A673 (cell line): Measurements from ENCODE around the gene LTF. TPM values are rescaled to one million over a fixed set of nuclear protein-coding genes. Genes with fewer than 3 reads are reported as not detected.

Experiments
- BruUV-seq: library from RNA; stranded (reverse); fragments of 400-500 nt; replicated peaks from 2 replicates; lab custom pipeline; 2021; lab: Mats Ljungman, UMichigan
- CTCF ChIA-PET: fragments of 300-600 bp; sonication (Branson Sonifier 250); formaldehyde crosslinking; loops from one replicate; lab custom pipeline; 2022; ENCODE audit warnings: antibody characterized with exemption; lab: Charles Lee
- POLR2A ChIA-PET: fragments of 300-600 bp; sonication (Branson Sonifier 250); formaldehyde crosslinking; loops from one replicate; lab custom pipeline; 2022; ENCODE audit warnings: antibody characterized with exemption; ENCODE audit not compliant: low non-redundant PET; lab: Charles Lee
- DNase-seq: peaks from one replicate; pipeline ENCODE4 v3.0.0-alpha.2; 2015; ENCODE audit warnings: low spot score
- H3K27ac ChIP-seq: fragments of 200-600 bp; sonication (generic); 2 replicates; pipeline ENCODE4 v1.5.1; 2016; ENCODE audit warnings: mixed run types, low read depth, mild to moderate bottlenecking, mixed read lengths, antibody characterized with exemption, low read length; ENCODE audit not compliant: poor library complexity, severe bottlenecking
- H3K27me3 ChIP-seq: fragments of 200-600 bp; sonication (generic); replicated peaks from 2 replicates; pipeline ENCODE4 v1.6.1; 2017; ENCODE audit warnings: mixed run types, low read depth, mild to moderate bottlenecking, mixed read lengths, antibody characterized with exemption, low read length; ENCODE audit not compliant: insufficient read depth, poor library complexity
- H3K36me3 ChIP-seq: fragments of 200-600 bp; sonication (generic); 2 replicates; pipeline ENCODE4 v1.6.1; 2016; ENCODE audit warnings: mixed run types, mild to moderate bottlenecking, mixed read lengths, antibody characterized with exemption, low read length; ENCODE audit not compliant: insufficient read depth, poor library complexity, severe bottlenecking
- H3K4me1 ChIP-seq: fragments of 200-600 bp; sonication (generic); 2 replicates; pipeline ENCODE4 v1.6.1; 2017; ENCODE audit warnings: mixed run types, mild to moderate bottlenecking, mixed read lengths, antibody characterized with exemption, low read length; ENCODE audit not compliant: insufficient read depth, poor library complexity, severe bottlenecking
- H3K4me3 ChIP-seq: fragments of 200-600 bp; sonication (generic); 2 replicates; pipeline ENCODE4 v1.5.1; 2016; ENCODE audit warnings: low read depth, mixed run types, mild to moderate bottlenecking, mixed read lengths, low read length; ENCODE audit not compliant: poor library complexity, severe bottlenecking
- H3K9me3 ChIP-seq: fragments of 200-600 bp; sonication (generic); 2 replicates; pipeline ENCODE4 v1.6.1; 2016; ENCODE audit warnings: mixed run types, low read depth, mild to moderate bottlenecking, mixed read lengths, antibody characterized with exemption, low read length; ENCODE audit not compliant: poor library complexity, severe bottlenecking
- EZH2 ChIP-seq: fragments of 200-600 bp; sonication (generic); IDR thresholded peaks from 2 replicates; pipeline ENCODE4 v1.6.1; 2017; ENCODE audit warnings: borderline replicate concordance, low read depth, mild to moderate bottlenecking, mixed read lengths, antibody characterized with exemption, low read length; ENCODE audit not compliant: poor library complexity, severe bottlenecking
- intact Hi-C: fragments of 100-400 bp; cut with micrococcal nuclease; formaldehyde crosslinking; loops from one replicate; pipeline ENCODE4 v1.10.0; 2022; ENCODE audit not compliant: unreplicated experiment
- total RNA-seq: library from RNA; stranded (reverse); gene quantifications from 2 replicates; pipeline ENCODE4 v1.2.3, GENCODE V29; 2021
- TF ChIP-seq, protein P1 (sequence below): fragments of 300-800, 200-600 bp; sonication (generic); conservative IDR thresholded peaks from 2 replicates; pipeline ENCODE4 v1.5.1; 2017; ENCODE audit warnings: low read depth, mild to moderate bottlenecking, antibody characterized with exemption, low read length, moderate library complexity, mixed read lengths

LTF gene
- total RNA-seq, 1 experiment from 2014 or later: not detected

DNA sequence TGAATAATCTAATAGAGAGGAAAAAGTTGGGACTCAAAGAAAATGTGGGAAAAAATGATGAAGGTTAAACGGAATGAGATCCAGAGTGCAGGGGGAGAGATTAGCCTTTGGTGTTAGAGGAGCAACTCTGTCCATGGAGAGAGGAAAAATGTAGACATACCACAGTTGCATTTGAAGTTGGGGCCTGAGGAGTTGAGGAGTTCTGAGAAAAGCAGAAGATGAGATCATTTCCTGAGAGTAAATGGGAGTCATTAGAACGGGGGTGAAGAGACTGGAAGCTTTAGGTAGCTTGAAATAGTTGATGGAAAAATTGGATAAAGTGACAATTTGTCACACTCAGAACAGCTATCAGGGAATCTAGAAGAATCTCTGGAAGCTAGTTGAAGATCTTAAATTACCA, 65.1 kb downstream of the LTF start:
- CTCF ChIA-PET: no interaction called here

DNA sequence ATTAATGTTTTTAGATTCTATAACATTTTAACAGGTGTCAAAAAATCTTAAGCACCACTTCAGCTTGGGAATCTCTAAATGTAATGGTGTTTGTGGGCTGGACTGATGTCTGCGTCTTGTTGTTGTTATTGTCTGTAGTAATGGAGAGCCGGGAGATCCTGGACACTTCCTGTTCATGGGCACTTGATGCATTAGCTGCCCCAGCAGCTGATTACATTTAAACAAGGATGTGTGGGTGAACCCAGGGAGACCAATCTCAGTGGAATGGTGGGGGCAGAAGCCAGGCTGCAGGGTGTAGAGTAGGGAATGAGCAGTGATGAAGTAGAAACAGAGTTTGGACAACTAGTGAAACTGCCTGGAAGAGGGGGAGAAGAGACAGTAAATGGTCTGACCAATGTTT, 65.6 kb downstream of the LTF start:
- no peak for TF ChIP-seq EZH2
- TF ChIP-seq, protein P1, sequence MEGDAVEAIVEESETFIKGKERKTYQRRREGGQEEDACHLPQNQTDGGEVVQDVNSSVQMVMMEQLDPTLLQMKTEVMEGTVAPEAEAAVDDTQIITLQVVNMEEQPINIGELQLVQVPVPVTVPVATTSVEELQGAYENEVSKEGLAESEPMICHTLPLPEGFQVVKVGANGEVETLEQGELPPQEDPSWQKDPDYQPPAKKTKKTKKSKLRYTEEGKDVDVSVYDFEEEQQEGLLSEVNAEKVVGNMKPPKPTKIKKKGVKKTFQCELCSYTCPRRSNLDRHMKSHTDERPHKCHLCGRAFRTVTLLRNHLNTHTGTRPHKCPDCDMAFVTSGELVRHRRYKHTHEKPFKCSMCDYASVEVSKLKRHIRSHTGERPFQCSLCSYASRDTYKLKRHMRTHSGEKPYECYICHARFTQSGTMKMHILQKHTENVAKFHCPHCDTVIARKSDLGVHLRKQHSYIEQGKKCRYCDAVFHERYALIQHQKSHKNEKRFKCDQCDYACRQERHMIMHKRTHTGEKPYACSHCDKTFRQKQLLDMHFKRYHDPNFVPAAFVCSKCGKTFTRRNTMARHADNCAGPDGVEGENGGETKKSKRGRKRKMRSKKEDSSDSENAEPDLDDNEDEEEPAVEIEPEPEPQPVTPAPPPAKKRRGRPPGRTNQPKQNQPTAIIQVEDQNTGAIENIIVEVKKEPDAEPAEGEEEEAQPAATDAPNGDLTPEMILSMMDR: no peak
- ChIA-PET CTCF (no interaction called here), POLR2A (no interaction called here)

More for the DNA sequence above, 65.1 kb downstream of the LTF start:
- intact Hi-C loops: no loop called here
- POLR2A ChIA-PET: no interaction called here
- Histone ChIP-seq H3K36me3 (no peaks in the 10 kb centered on the region), H3K27me3 (no peaks in the 10 kb centered on the region), H3K4me1 (no peaks in the 10 kb centered on the region), H3K27ac (no peak overlapping the region), H3K9me3 (no peaks in the 10 kb centered on the region), H3K4me3 (no peak overlapping the region)
- no peak for DNase-seq
- no TSS peak for BruUV-seq
- TF ChIP-seq, protein P1: no peak
- no peak for TF ChIP-seq EZH2

DNA sequence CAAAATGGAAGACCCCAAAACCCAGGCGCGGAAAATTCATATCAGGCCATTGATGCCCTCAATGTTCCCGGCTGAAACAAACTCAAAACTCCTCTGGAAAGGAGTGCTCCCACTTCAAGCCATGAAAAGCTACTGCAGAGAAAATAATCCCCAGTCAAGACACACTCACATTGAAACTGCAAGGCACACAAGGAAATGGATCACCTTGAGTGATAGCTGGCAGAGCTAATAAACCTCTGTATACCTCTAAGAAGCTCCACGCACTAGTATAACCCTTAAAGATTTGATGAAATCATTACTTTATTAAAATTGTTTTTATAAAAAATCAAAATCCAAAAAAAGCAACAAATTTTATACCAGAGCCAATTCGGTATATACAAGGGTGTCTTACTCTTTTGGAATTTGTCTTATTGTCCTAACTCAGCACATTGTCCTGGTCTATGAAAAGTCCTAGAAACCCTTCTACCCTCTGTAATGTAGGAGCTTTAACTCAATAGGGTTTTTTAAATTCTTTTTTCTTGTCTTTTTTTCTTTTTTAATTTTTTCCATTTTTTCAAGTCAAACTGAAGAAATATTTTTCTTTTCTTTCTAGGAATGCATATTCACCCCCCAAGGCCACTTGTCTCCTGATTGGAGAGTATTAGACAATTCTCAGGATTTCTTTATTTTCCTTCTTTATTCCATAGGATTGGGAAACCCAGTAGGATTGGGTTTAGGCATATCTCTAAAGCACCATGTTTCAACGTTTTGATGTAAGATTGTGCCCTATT, 66.3 kb downstream of the LTF start:
- Histone ChIP-seq H3K27me3 (no peaks in the 10 kb centered on the region), H3K27ac (no peak overlapping the region), H3K4me1 (no peaks in the 10 kb centered on the region), H3K4me3 (no peak overlapping the region), H3K9me3 (no peaks in the 10 kb centered on the region), H3K36me3 (no peaks in the 10 kb centered on the region)
- no TSS peak for BruUV-seq
- intact Hi-C loops: no loop called here
- DNase-seq: no peak
- no peak for TF ChIP-seq EZH2
- TF ChIP-seq, protein P1: no peak
- CTCF ChIA-PET: no interaction called here
- POLR2A ChIA-PET: no interaction called here

More for the DNA sequence above, 65.6 kb downstream of the LTF start:
- Histone ChIP-seq H3K27me3 (no peaks in the 10 kb centered on the region), H3K36me3 (no peaks in the 10 kb centered on the region), H3K9me3 (no peaks in the 10 kb centered on the region), H3K4me1 (no peaks in the 10 kb centered on the region), H3K27ac (no peak overlapping the region), H3K4me3 (no peak overlapping the region)
- BruUV-seq: no TSS peak
- intact Hi-C loops: no loop called here
- no peak for DNase-seq
